Uterus (tissue), 4 donors: Measurements from ENCODE around the gene RNU5D-1. TPM values are rescaled to one million over a fixed set of nuclear protein-coding genes. Genes with fewer than 3 reads are reported as not detected.
A peak's percentile ranks its signal among the peaks of the same experiment; 100 is the strongest.

Experiments
- DNase-seq, 2 donors: peaks; one replicate each; pipeline ENCODE4 v3.0.0-alpha.2; 2019 to 2020
- H3K27ac ChIP-seq, 2 donors: fragments of 200-600 bp; sonication (generic); 1 replicate in 1 of 2; 2 replicates in 1 of 2; pipeline ENCODE4 v1.5.1; 2016 to 2018
- H3K27me3 ChIP-seq, 2 donors: fragments of 200-600 bp; sonication (generic); one replicate each; pipeline ENCODE4 v1.5.1; 2018 to 2019; ENCODE audit warnings: control low read depth in 1 of 2
- H3K36me3 ChIP-seq, 2 donors: fragments of 200-600 bp; sonication (generic); one replicate each; pipeline ENCODE4 v1.5.1; 2019; ENCODE audit warnings: control low read depth in 1 of 2
- H3K4me1 ChIP-seq, 2 donors: fragments of 200-600 bp; sonication (generic); one replicate each; pipeline ENCODE4 v1.5.1; 2018 to 2019; ENCODE audit warnings: control low read depth in 1 of 2
- H3K4me3 ChIP-seq, 2 donors: fragments of 200-600 bp; sonication (generic); 1 replicate in 1 of 2; 2 replicates in 1 of 2; pipeline ENCODE4 v1.5.1; 2018 to 2019; ENCODE audit warnings: mild to moderate bottlenecking in 1 of 2
- H3K9me3 ChIP-seq, 2 donors: fragments of 200-600 bp; sonication (generic); one replicate each; pipeline ENCODE4 v1.5.1; 2019; ENCODE audit warnings: control low read depth in 1 of 2
- POLR2A ChIP-seq, 2 donors: fragments of 450-650 bp; IDR thresholded peaks; one replicate each; pipeline ENCODE4 v1.6.1; 2016; ENCODE audit warnings: antibody characterized with exemption in 2 of 2, mild to moderate bottlenecking in 1 of 2, moderate library complexity in 1 of 2
- intact Hi-C: fragments of 100-400 bp; cut with DNase I; formaldehyde crosslinking; loops from one replicate; pipeline ENCODE4 v1.15.1; 2023; ENCODE audit warnings: low total_unique reads
- total RNA-seq, 4 donors: library from RNA; depleted of rRNA in 3 of 4; stranded (reverse); fragments of >200 nt in 3 of 4; gene quantifications; one replicate each; pipeline versions ENCODE4 v1.1.0 to v1.2.4, GENCODE V29; 2014 to 2023
- TF ChIP-seq, protein P1 (sequence below), 4 experiments: fragments of 200-600 bp in 2 of 4; fragments of 450-650 bp in 2 of 4; sonication (generic) in 2 of 4; IDR thresholded peaks; one replicate each; pipeline ENCODE4 v1.5.1; 2016 to 2019; ENCODE audit warnings: antibody characterized with exemption in 4 of 4, mild to moderate bottlenecking in 2 of 4, moderate library complexity in 1 of 4
- donor health status: DM: yes; HTN: yes; CAD: no.

RNU5D-1 gene
- total RNA-seq, 4 donors from 2014 or later = not detected

DNA sequence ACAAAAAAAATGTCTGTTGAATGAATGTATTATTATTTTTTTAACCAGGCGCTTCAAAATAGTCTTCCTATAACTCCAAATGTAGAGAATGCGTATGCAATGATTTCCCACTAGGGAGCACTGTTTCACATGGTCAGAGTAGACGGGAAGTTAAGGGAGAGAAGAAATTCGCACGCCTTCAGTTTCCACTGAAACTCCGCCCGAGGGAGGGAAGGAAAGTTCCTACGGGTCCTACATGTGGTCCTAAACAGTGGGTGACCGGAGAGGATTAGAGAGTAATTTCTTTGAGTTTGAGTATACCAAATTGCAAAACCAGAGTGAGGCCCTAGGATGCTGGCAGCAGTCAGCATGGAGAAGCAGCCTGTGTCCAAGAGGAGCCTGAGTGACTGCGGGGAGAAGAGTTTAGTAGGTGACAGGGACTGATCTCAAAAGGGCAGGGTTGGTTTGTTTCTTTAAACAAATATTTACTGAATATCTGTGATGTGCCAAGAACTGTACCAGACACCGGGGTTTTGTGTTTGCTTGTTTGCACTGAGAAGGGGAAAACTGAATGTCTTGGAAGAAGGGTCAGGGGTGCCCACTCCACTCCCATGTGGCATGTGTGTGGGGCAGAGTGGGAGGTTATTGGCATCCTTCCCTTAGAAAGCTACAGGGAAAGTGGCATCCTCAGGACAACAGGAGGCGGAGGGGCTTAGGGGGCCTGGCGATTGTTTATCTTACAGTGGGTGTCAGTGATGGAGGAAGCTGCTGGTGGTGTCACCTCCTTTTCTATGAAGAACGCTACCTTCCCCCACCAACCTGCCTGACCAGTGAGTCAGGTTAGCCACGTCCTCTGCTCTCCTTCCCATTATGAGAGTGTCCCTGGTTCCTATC is 22.8 kb downstream of the RNU5D-1 start:
- Histone ChIP-seq H3K36me3 (no peaks in the 10 kb centered on the region), H3K4me3 (no peak overlapping the region), H3K4me1 (no peaks in the 10 kb centered on the region), H3K27ac (no peak overlapping the region), H3K27me3 (no peaks in the 10 kb centered on the region), H3K9me3 (no peaks in the 10 kb centered on the region)
- DNase-seq = peak in 1 of 2 donors; percentile 25
- TF ChIP-seq, protein P1, sequence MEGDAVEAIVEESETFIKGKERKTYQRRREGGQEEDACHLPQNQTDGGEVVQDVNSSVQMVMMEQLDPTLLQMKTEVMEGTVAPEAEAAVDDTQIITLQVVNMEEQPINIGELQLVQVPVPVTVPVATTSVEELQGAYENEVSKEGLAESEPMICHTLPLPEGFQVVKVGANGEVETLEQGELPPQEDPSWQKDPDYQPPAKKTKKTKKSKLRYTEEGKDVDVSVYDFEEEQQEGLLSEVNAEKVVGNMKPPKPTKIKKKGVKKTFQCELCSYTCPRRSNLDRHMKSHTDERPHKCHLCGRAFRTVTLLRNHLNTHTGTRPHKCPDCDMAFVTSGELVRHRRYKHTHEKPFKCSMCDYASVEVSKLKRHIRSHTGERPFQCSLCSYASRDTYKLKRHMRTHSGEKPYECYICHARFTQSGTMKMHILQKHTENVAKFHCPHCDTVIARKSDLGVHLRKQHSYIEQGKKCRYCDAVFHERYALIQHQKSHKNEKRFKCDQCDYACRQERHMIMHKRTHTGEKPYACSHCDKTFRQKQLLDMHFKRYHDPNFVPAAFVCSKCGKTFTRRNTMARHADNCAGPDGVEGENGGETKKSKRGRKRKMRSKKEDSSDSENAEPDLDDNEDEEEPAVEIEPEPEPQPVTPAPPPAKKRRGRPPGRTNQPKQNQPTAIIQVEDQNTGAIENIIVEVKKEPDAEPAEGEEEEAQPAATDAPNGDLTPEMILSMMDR (IDR thresholded peaks at IDR 0.05) = peak; percentile 44 to 57 (median 52)
- TF ChIP-seq POLR2A (IDR thresholded peaks at IDR 0.05) = no peak
- intact Hi-C loops = no loop called here

DNA sequence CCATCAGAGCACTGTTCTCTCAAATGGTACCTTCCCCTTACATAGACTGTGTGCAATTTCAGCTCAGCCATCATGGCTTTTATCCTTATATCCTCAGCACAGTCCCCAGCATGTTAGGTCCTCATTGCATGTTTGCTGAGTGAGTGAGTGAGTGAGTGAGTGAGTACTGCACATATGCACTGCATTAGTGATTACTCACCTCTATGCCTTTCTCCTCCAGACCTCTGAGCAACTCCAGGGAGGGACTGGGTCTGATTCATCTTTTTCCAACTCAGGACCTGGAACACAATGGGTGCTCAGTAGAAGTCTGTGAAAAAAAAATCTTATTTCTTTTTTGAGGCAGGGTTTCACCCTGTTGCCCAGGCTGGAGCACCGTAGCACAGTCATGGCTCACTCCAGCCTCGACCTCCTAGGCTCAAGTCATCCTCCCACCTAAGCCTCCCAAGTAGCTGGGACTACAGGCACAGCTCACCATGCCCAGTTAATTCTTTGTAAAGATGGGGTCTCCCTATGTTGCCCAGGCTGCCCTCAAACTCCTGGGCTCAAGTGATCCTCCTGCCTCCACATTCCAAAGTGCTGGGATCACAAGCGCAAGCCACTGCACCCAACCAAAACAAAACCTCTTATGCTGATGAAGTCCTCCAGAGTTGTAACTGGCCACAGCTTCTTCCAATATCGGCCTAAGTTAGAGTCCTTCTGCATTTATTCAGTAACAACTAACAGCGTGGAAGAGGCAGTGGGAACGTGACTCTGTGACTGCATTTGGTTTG is 23.7 kb downstream of the RNU5D-1 start:
- H3K27ac ChIP-seq = no peak overlapping the region
- H3K27me3 ChIP-seq = no peaks in the 10 kb centered on the region
- TF ChIP-seq, protein P1 (IDR thresholded peaks at IDR 0.05) = no peak
- no peak for TF ChIP-seq POLR2A (IDR thresholded peaks at IDR 0.05)
- intact Hi-C loops = no loop called here
- no peaks in the 10 kb centered on the region for H3K9me3 ChIP-seq
- DNase-seq = no peak
- no peaks in the 10 kb centered on the region for H3K36me3 ChIP-seq
- no peaks in the 10 kb centered on the region for H3K4me1 ChIP-seq
- no peak overlapping the region for H3K4me3 ChIP-seq

DNA sequence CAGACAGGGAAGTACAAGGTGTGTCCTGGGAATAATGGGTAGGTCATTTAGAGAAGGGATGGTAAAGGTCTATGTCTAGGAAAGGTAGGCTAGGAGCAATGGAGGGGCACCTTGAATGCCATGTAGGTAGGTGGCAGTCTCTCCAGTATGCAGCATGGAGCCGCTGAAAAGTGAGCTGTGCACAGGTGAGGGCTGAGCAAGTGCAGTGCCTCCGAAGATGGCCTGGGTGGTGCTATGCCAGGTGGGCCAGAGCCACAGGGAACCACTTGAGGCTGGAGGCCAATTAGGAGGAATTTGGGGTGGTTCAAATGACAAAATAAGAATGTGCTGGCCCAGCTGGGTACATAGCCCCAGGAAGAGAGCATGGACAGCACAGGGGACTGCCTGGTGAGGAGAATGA is 25.0 kb downstream of the RNU5D-1 start:
- Histone ChIP-seq H3K4me3 (no peak overlapping the region), H3K27ac (no peak overlapping the region)
- intact Hi-C loops = no loop called here

DNA sequence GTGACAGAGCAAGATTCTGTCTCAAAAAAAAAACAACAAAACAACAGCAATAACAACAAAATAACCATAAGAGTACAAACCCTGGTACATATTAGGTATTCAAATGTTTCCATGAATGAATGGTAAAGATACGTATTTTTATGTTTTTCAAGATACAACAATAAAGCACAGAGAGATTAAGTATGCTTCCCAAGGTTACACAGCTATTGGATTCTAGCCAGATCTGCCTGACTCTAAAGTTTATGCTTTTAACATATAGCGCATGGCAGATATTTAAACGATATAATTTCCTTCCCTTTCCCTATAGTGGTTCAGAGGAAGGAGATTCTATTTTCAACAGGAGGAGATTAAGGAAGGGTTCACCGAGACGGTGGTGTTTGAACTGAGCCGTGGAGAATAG is 25.5 kb downstream of the RNU5D-1 start:
- no peak for TF ChIP-seq POLR2A (IDR thresholded peaks at IDR 0.05)
- TF ChIP-seq, protein P1 (IDR thresholded peaks at IDR 0.05) = no peak
- no peak for DNase-seq
- Histone ChIP-seq H3K4me3 (no peak overlapping the region), H3K27ac (no peak overlapping the region), H3K36me3 (no peaks in the 10 kb centered on the region), H3K4me1 (no peaks in the 10 kb centered on the region), H3K27me3 (no peaks in the 10 kb centered on the region), H3K9me3 (no peaks in the 10 kb centered on the region)
- intact Hi-C loops = no loop called here

More for the DNA sequence above, 25.0 kb downstream of the RNU5D-1 start:
- no peak for TF ChIP-seq POLR2A (IDR thresholded peaks at IDR 0.05)
- TF ChIP-seq, protein P1 (IDR thresholded peaks at IDR 0.05) = no peak
- no peaks in the 10 kb centered on the region for H3K9me3 ChIP-seq
- H3K36me3 ChIP-seq = no peaks in the 10 kb centered on the region
- no peak for DNase-seq
- no peaks in the 10 kb centered on the region for H3K4me1 ChIP-seq
- no peaks in the 10 kb centered on the region for H3K27me3 ChIP-seq

DNA sequence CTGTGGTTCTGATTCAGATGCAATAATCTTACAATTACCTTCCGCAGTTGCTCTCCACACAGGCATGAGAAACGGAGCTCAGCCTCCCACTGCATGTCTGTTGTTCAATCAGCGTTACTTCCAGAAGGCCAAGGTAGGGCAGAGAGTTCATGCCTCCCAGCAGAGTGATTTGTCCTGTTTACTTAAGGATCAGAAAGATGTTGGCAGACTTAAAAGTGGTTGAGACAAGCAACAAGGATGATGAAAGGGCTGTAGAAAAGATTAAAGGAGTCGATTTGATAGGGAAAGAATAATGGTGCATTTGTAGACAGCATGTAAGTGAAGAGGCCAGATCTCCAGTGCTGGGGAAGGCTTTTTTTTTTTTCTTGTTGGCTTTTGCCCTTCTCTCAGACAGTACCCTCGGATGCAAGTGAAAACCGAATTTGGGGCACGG is 29.8 kb downstream of the RNU5D-1 start:
- H3K9me3 ChIP-seq = no peaks in the 10 kb centered on the region
- no peak for TF ChIP-seq POLR2A (IDR thresholded peaks at IDR 0.05)
- TF ChIP-seq, protein P1 (IDR thresholded peaks at IDR 0.05) = no peak

More for the DNA sequence above, 29.8 kb downstream of the RNU5D-1 start:
- intact Hi-C loops = no loop called here
- no peaks in the 10 kb centered on the region for H3K4me1 ChIP-seq
- no peak overlapping the region for H3K4me3 ChIP-seq
- no peak overlapping the region for H3K27ac ChIP-seq
- DNase-seq = no peak
- no peaks in the 10 kb centered on the region for H3K36me3 ChIP-seq
- H3K27me3 ChIP-seq = no peaks in the 10 kb centered on the region
